Limb (tissue), 2 donors: ENCODE data around the gene HNF1B.
"Not testable (repeated sequence)": the region's sequence is repeated elsewhere in the genome, so short reads cannot be mapped to it uniquely, and the experiment has no call there.

ENCODE experiments used
- DNase-seq, 2 donors: peaks; one replicate each; pipeline ENCODE4 v3.0.0-alpha.2; 2016; ENCODE audit errors: extremely low spot score in 2 of 2

HNF1B gene

DNA sequence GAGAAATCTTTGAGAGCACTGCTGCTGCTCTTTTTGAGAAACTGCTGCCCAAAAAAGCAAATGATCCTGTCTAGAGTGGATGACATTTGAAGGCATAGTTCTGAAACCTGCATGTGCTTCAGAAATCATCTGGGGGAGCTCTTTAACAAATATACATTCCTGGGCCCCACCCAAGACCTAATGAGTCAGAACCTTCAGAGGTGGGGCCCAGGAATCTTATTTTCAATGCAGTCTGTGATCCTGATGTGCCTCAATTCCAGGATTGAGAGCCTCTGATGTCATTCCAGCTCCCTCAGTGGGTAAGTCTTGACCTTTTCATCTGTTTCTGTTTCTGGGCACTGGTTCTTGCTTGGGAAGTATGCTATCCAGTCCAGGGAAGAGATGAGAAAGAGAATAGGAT, 42.3 kb downstream of the HNF1B start:
- no peak for DNase-seq

DNA sequence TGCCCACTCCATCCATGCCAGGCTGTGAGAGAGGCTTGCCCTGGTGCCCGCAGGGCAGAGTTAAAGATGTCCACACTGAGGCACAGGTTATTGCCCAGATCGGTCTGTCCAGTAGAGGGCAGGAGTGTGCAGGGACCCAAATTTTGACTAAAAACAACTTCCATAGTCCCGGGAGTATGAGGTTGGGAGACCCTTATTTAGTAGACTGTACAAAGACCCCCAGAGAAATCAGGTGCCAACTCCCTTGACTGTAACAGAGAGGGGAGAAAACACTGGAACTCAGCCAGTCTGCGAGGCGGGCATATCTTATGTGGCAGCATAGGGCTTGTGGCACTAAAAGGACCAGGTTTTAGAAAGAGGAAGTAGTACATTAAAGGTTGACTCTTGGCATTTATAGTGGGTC, 43.4 kb downstream of the HNF1B start:
- no peak for DNase-seq

DNA sequence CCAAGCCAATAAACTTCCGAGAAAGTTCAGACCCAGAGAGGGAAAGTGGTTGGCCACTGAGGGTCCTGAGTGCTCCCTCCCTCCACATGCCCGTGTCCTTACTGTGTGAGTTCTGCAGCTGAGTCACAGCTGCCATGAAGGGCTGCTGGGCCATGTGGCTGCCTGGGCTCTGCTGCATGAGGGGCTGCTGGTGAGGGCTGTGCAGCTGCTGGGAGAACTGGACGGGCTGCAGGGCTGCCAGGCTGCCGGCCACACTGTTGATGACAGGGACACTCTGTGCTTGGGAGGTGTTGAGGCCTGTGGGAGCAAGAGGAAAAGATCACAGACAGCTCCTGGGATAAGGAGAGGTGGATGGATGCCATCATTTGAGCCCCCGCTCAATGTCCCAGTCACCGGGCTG, 44.0 kb downstream of the HNF1B start:
- DNase-seq = no peak

GRCh38 chr17:37699285-37699973, 45.4 kb downstream of the HNF1B start:
- DNase-seq = no peak

DNA sequence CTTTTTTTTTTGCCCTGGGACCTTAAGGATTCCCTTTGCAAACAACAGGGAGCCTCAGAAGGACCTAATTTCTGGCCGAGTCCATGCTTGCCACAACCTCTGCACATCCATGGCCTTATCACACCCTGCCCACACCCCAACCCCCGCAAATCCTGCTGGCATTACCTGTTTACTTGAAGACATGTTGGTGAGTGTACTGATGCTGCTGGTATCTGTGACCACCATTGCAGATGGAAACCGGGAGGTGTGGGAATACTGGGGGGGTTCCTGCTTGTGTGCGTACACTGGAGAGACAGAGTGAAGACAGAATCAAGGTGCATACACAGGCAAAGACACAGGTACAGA, 46.0 kb downstream of the HNF1B start:
- no peak for DNase-seq

GRCh38 chr17:37698132-37698910, 46.5 kb downstream of the HNF1B start:
- no peak for DNase-seq

DNA sequence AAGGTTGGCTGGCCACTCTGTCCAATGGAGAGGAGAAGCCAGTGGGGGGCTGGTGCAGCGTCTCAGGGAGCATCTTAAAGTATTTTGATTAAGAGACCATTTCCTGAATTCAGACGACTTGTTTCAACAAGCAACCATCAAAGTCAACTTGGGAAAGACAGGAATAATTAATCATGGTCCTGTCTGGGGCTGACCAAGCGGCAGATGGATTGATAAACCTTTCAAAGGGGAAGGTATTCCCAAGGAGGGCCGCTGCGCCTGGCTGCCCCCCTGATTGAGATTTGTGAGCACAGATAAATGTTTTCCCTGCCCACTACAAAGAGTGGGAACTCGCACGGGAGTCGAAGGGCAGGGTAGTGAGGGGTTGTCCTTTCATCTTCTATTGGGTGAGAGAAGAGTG, 47.5 kb downstream of the HNF1B start:
- no peak for DNase-seq

GRCh38 chr17:37696366-37696765, 48.5 kb downstream of the HNF1B start:
- DNase-seq = no peak

DNA sequence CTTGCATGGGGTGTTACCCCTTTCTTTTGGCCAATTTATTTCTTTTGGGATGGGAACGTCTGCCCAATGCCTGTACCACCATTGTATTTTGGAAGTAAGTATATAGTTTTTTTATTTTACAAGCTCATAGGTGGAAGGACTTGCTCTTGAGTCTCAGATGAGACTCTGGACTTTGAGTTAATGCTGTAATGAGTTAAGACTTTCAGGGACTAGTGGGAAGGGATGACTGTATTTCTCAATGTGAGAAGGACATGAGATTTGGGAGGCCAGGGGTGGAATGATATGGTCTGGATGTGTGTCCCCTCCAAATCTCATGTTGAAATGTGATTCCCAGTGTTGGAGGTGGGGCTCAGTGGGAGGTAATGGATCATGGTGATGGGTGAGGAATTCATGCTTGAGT, 49.1 kb downstream of the HNF1B start:
- DNase-seq = no peak

DNA sequence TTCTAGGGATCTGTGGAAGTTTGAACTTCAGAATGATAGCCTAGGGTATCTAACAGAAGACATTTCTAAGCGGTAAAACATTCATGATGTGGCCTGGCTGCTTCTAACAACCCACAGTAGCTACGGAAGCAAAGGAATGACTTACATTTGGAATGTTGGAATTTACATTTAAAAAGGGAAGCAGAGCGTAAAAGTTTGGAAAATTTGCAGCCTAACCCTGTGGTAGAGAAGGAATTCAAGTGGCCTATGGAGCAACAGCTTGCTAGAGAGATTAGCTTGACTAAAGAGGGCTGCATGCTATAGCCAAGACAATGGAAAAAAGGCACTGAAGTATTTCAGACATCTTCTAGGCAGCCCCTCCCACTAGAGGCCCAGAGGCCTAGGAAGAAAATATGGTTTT, 50.1 kb downstream of the HNF1B start:
- DNase-seq = no peak

- DNase-seq = no peak
Observed at GRCh38 chr17:37693328-37693727, 51.5 kb downstream of the HNF1B start.

GRCh38 chr17:37691807-37692206, 53.1 kb downstream of the HNF1B start:
- DNase-seq = no peak

- DNase-seq = no peak
Observed at GRCh38 chr17:37689317-37689716, 55.5 kb downstream of the HNF1B start.

DNA sequence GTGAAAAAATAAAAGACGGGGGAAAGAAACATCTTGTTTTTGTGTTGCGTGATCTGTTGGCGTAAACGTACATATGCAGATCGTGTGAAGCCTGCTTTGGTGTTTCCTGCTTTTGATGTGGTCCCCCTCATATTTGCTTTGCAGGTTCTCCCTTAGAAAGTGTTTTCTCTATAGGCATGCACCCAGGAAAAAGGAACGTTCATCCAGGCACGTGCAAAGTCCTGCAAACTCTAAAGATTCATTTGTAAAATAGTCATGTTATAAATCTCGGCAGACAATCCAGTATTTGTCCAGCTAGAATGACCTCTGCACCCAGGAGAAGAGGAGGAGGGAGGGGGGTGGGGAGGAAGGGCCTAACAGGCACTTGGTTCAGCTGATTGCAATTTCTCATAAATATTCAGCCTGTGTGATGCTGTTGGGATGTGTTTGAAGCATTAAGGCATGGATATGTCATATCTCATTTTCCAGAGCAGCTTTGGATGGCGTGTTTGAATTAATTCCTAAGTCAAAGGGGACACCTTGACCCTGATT, 61.3 kb downstream of the HNF1B start:
- DNase-seq = no peak

DNA sequence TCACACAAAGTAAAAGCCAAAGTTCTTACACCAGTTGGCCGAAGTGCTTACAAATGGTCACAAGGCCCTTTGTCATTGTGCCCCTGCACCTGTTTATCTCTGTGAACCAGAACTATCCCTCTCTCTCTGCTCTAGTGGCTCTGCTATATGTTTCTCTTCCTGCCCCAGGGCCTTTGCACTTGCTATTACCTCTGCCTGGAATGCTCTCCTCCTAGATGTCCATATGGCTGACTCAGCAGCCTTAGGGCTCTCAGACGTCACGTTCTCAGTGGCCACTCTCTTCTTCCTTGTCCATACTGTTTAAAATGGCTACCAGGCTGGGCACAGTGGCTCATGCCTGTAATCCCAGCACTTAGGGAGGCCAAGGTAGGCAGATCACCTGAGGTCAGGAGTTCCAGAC, 62.9 kb downstream of the HNF1B start:
- DNase-seq = no peak

GRCh38 chr17:37679995-37680394, 64.9 kb downstream of the HNF1B start:
- not testable (repeated sequence) for DNase-seq

- DNase-seq = no peak
Observed at GRCh38 chr17:37678036-37678435, 66.8 kb downstream of the HNF1B start.

- no peak for DNase-seq
Observed at GRCh38 chr17:37677021-37677420, 67.8 kb downstream of the HNF1B start.

GRCh38 chr17:37676115-37676925, 68.5 kb downstream of the HNF1B start:
- no peak for DNase-seq

DNA sequence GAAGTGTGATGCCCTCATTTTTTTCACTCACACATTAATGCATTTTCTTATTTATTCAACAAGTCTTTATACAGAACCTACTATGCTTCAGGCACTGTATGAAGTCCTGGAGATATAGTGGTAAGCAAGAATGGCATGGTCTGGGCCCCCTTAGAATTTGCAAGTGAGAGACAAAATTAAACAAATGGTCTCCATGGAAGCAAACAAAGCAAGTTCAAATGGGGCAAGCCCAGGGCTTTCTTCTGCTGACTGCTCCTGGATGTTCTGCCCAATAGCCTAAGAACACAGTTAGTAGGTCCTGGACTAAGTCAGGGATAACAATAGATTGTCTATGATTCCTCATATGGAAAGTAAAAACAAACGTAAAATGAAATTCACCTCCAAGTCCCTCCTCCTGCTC, 70.3 kb downstream of the HNF1B start:
- DNase-seq = no peak

- DNase-seq = no peak
Observed at GRCh38 chr17:37673386-37673785, 71.5 kb downstream of the HNF1B start.

DNA sequence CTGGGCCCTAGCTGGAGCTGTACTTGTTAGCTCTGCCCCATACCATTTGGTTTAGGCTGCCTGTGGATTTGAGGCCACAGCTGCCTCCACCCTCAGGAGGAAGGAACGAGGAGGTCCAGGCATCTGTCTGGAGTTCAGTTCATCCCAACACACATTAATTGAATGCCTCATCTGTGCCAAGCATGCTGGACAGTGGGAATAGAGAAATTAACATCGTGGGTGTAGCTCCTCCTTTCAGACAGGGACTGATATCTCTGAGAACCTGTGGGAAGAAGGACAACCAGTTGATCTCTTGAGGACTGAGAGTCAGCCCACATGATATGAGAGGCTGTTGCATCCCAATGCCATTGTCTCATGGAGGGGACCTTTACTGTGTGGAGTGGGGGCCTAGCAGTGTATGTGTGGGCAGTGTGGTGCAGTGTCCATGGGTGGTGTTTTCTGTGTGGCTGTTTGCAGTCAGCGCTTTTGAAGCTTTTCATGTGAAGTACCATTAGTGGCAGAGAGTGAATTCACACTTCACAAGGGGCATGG, 72.2 kb downstream of the HNF1B start:
- DNase-seq = no peak
